ENCODE results near the gene FOSL1.

The FOSL1 gene

DNA sequence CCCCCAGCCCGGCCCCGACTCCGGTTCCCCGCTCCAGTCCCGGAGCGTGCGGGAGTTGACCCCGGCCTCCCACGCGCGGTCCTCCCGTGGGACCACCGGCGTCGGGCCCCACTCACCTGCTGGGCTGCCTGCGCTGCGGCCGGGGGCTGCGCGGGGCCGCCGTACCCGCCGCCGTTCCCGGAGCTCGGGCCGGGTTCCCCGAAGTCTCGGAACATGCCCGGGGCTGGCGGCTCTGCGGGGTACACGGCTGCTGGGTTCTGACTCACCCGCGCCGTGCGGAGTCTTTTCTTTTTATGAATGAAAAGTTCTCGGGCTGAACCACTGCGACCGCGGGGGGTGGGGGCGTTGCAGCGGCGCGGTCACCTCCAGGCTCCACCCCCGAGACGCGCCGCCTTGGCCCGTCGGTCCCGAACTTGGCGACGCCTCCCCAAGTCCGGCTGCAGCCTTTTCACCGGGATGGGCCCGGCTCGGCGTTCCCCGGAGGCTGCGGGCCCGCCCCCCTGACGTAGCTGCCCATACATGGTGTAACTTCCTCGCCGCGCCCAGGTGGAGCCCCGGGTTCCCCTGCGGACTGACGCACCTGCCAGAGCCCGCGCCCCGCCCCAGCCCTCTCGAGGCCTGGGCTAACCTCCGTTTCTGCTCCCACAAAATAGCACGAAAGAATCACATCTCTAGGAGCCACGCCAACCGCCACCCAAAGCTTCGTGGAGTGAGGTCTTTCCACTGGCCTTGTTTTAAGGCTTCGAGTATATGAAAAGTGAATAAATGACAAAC, at the start of gene FOSL1:
Gene FOSL1 (minus strand): TSS at position 264 of the 774 bp plus-strand sequence. CDS start 49 bp downstream, at position 215.
- FAIRE-seq, result no peak

DNA sequence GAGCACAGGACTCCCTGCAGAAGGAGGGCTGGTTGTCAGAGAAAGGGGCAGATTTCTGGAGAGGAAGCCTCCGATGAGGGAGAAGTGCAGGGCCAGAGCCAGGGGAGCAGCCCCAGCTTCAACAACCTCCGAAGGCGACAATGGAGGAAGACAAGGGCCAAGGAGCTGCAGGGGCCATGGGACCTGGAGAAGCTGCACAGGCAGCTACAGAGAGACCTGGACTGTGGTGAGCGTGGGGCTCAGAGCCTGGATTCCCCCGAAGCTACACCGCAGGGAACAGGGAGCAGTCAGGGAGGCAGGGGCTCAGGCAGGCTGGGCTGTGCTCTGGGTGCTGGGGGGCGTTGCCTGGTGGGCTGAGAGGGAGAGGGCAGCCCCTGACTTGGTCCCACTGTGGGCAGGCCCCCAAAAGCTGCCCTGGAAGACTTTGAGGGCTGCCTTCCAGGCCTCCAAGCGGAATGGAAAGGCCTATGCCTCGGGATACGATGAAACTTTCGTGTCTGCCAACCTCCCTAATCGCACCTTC, 47.5 kb upstream of the FOSL1 start:
- FAIRE-seq, result no peak

GRCh38 chr11:65947133-65947532, 46.9 kb upstream of the FOSL1 start:
- FAIRE-seq, result no peak

GRCh38 chr11:65946655-65947054, 46.5 kb upstream of the FOSL1 start:
- FAIRE-seq, result no peak

DNA sequence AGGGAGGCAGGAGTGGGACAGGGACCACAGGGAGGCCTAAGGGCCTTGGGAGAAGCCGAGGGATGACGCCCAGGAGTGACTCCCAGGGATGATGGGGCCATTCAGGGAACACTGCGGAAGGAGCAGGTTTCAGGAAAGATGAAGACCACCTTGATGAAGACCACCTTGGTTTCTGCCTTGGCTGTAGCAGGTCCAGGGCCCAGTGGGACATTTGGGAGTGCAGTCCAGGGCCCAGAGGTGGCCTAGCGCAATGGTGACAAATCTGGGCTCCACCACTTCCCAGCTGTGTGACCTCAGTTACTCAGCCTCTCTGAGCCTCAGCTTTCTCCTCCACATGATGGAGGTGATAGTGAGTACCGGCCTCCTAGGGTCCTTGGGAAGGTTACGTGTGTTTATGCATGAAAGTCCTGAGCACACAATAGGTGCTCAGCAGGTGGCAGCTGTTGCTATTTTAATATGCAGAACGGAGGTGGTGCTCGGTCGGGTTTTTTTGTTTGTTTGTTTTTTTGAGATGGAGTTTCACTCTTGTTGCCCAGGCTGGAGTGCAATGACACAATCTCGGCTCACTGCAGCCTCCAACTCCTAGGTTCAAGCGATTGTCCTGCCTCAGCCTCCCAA, 45.9 kb upstream of the FOSL1 start:
- FAIRE-seq, result no peak

DNA sequence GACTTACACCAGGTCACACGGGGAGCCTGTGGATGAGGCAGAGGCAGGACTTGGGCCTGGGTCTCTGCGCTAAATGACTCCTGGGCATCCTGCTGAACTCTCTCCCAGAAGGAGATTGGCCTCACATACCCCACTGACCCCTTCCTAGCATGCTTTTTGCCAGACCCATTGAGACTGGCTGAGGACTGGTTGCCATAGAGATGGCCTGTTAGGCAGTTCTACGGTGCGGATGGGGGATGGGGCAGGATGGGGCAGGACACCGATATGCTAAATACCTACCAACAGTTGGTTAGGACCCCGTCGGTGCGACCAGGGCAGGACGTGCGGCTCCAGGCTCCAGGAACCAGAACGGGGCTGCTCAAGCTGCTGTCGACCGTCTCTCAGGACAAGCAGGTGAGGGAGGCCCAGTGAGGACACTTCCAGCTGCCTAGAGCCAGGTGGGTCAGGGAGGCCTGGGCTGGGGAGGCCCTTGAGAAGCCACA, 45.3 kb upstream of the FOSL1 start, which contains the start of gene TSGA10IP:
Gene TSGA10IP (plus strand): TSS at position 51 of the 482 bp plus-strand sequence. CDS start 196 bp downstream, at position 247.
- no peak for FAIRE-seq

- no peak for FAIRE-seq
Observed at GRCh38 chr11:65944767-65945166, 44.6 kb upstream of the FOSL1 start.

DNA sequence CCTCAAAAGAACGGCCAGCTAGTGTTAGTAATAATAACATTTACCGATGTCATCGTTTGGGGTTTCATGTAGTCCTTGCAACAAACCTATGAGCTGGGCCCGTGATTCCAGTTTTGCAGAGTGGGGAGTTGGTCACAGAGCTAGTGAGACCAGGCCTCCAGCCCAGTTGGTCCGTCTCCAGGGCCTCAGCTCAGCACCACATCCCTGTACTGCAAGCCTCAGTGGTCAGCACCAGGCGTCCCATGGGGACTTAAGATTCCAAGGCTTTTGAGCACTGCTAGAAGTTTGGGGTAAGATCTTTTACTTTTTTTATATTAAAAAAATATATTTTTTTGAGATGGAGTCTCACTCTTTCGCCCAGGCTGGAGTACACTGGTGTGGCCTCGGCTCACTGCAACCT, 44.0 kb upstream of the FOSL1 start:
- FAIRE-seq, result no peak

DNA sequence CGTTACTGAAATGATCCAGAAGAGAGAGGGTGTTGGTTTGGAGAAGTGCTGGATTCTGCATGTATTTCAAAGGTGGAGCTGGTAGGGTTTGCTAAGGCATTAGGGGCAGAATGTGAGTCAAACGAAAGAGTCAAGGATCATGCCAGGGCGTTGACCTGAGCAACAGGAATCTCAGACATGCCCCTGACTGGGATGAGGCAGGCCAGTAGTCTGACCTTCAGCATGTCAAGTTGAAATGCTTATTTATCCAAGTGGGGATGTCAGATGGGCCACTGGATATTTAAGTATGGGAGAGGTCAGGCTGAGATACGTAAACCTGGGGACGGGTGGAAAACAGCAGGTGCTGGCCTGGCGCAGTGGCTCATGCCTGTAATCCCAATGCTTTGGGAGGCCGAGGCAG, 42.3 kb upstream of the FOSL1 start:
- no peak for FAIRE-seq

GRCh38 chr11:65941720-65942310, 41.6 kb upstream of the FOSL1 start:
- FAIRE-seq, result no peak

GRCh38 chr11:65937766-65938165, 37.6 kb upstream of the FOSL1 start:
- no peak for FAIRE-seq

DNA sequence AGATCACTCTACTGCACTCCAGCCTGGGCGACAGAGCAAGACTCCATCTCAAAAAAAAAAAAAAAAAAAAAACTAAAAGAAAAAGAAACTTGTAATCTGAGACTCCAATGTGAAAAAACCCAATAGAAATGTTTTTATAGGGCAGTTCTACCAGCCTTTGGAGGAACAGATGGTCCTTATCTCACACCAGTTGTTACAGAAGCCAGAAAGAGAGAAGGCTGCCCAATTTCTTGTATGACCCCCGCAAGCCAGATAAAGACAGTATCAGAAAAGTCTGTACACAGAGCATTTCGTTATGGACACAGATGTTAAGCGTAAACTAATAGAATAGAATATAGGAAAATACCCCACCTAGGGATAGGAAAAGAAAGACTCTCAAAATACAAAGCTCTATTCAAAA, 33.8 kb upstream of the FOSL1 start:
- FAIRE-seq, result no peak

GRCh38 chr11:65932558-65932919, 32.4 kb upstream of the FOSL1 start:
- FAIRE-seq, result no peak

- FAIRE-seq, result no peak
Observed at GRCh38 chr11:65931773-65932557, 31.8 kb upstream of the FOSL1 start.

GRCh38 chr11:65928667-65929066, 28.5 kb upstream of the FOSL1 start:
- no peak for FAIRE-seq

DNA sequence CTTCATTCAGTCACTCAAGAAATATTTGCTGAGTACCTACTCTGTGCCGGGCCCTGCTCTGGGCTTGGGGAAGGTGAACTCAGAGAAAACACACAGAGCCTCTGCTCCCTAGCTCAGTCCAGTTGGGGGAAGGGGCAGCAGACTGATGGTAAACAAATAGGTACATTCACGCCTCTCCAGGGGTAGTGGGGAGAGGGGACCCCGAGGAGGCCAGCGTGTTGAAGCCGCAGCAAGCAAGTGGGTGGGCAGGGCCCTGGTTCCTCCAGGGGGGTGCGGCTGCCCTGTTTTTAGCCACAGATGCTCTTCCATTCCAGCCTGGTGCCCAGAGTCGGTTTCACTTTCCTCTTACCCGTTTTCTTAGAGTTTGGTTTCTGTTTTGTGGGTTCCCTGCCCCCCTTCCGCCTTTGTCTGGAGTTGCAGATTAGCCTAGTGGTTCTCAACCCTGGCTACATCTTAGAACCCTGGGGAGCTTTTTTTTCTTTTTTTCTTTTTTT, 27.8 kb upstream of the FOSL1 start:
- FAIRE-seq, result no peak

DNA sequence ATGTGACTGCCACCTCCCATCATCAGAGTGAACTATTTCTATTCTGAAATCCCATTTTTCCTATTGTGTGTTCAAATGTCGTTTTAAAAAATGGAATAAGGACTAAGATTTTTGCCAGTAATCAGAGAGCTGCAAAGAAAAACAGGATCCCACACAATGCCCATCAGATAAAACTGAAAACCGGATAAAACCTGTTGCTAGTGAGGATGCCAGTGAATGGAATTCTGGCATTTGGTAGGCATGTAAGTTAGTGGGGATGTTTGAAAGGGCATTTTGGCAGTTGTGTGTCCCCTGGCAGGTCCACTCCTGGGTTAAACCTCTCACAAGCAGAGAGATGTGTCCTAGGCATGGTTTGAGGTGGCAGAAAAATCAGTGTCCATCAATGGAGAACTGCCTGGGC, 25.2 kb upstream of the FOSL1 start:
- no peak for FAIRE-seq

- FAIRE-seq, result no peak
Observed at GRCh38 chr11:65922565-65922964, 22.4 kb upstream of the FOSL1 start.

GRCh38 chr11:65921876-65922275, 21.7 kb upstream of the FOSL1 start:
- no peak for FAIRE-seq

DNA sequence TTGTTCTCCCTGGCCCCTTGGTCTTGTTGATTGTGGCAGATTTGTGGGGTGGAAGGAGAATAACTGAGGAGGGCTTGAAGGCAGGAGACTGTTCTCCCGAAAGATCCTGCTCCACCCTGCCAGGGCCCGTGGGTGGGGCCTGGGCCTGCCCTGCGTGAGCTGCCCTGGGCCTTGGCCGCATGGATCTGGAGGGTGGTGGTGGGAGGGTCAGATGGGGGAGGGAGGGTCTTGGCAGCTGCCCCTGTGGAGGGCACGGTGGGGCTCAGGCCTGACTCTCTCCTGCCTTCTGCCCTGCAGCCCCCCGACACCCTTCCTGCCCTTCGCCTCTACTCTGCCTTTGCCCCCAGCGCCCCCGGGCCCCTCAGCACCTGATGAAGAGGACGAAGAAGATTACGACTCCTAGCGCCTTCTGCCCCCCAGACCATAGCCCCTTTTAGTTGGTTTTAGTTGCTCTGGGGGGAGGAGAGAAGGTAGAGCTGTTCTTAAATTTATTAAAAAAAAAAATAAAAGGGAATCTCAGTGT, 20.9 kb upstream of the FOSL1 start:
- FAIRE-seq, result no peak

DNA sequence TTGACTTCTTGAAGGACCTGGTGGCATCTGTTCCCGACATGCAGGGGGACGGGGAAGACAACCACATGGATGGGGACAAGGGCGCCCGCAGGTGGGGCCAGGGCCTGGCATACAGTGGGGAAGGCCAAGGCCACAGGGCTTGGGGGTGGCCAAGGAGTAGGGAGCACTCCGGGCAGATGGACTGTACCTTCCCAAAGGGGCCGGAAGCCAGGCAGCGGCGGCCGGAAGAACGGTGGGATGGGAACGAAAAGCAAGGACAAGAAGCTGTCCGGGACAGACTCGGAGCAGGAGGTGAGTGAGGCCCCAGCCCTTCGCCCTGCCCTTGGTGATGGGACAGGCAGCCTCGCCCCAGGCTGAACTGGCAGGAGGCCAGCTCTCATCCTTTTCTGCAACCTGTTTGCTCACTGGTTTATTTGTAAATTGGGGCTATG, 20.2 kb upstream of the FOSL1 start:
- FAIRE-seq, result no peak

GRCh38 chr11:65919573-65920371, 19.6 kb upstream of the FOSL1 start:
- FAIRE-seq, result no peak

All from TTC549 (cell line).